Measurements from ENCODE around the gene PPA1. TPM values are rescaled to one million over a fixed set of nuclear protein-coding genes. Genes with fewer than 3 reads are reported as not detected.
"Not testable (repeated sequence)": the region's sequence is repeated elsewhere in the genome, so short reads cannot be mapped to it uniquely, and the experiment has no call there.

PPA1 gene
- total RNA-seq, 1 donor from 2014 or later = 82.4 TPM

- no peak overlapping the region for H3K27ac Mint-ChIP-seq (ENCODE audit: unreplicated experiment)
- H3K9me3 Mint-ChIP-seq (ENCODE audit: unreplicated experiment) = no peaks in the 10 kb centered on the region
- no peaks in the 10 kb centered on the region for H3K36me3 Mint-ChIP-seq (ENCODE audit: unreplicated experiment)
- H3K27me3 Mint-ChIP-seq (ENCODE audit: unreplicated experiment) = peaks cover 3% of the 10 kb centered on the region
- H3K4me3 Mint-ChIP-seq (ENCODE audit: unreplicated experiment) = no peak overlapping the region
- peaks cover 3% of the 10 kb centered on the region for H3K4me1 Mint-ChIP-seq (ENCODE audit: low read depth, unreplicated experiment)
- no peak for DNase-seq
- TF ChIP-seq CTCF (IDR thresholded peaks at IDR 0.05; ENCODE audit: partially characterized antibody, unreplicated experiment) = no peak
Measured at GRCh38 chr10:70190102-70190501, 43.1 kb downstream of the PPA1 start.

GRCh38 chr10:70188768-70189167 lies 44.5 kb downstream of the PPA1 start:
- Mint-ChIP-seq H3K4me3 (ENCODE audit: unreplicated experiment) (no peak overlapping the region), H3K36me3 (ENCODE audit: unreplicated experiment) (no peaks in the 10 kb centered on the region), H3K9me3 (ENCODE audit: unreplicated experiment) (no peaks in the 10 kb centered on the region)

GRCh38 chr10:70186571-70186970 lies 46.7 kb downstream of the PPA1 start:
- DNase-seq = no peak
- no peak overlapping the region for H3K4me3 Mint-ChIP-seq (ENCODE audit: unreplicated experiment)
- H3K27ac Mint-ChIP-seq (ENCODE audit: unreplicated experiment) = no peak overlapping the region
- H3K36me3 Mint-ChIP-seq (ENCODE audit: unreplicated experiment) = no peaks in the 10 kb centered on the region
- peaks cover 3% of the 10 kb centered on the region for H3K4me1 Mint-ChIP-seq (ENCODE audit: low read depth, unreplicated experiment)
- no peaks in the 10 kb centered on the region for H3K9me3 Mint-ChIP-seq (ENCODE audit: unreplicated experiment)
- no peak for TF ChIP-seq CTCF (IDR thresholded peaks at IDR 0.05; ENCODE audit: partially characterized antibody, unreplicated experiment)
- H3K27me3 Mint-ChIP-seq (ENCODE audit: unreplicated experiment) = peaks cover 3% of the 10 kb centered on the region

More at GRCh38 chr10:70188768-70189167, 44.5 kb downstream of the PPA1 start:
- H3K27ac Mint-ChIP-seq (ENCODE audit: unreplicated experiment) = no peak overlapping the region
- no peak for TF ChIP-seq CTCF (IDR thresholded peaks at IDR 0.05; ENCODE audit: partially characterized antibody, unreplicated experiment)
- no peak for DNase-seq
- peaks cover 3% of the 10 kb centered on the region for H3K4me1 Mint-ChIP-seq (ENCODE audit: low read depth, unreplicated experiment)
- peaks cover 3% of the 10 kb centered on the region for H3K27me3 Mint-ChIP-seq (ENCODE audit: unreplicated experiment)

- no peak for DNase-seq
- Mint-ChIP-seq H3K4me1 (ENCODE audit: low read depth, unreplicated experiment) (no peaks in the 10 kb centered on the region), H3K36me3 (ENCODE audit: unreplicated experiment) (no peaks in the 10 kb centered on the region), H3K27ac (ENCODE audit: unreplicated experiment) (no peak overlapping the region), H3K9me3 (ENCODE audit: unreplicated experiment) (no peaks in the 10 kb centered on the region), H3K27me3 (ENCODE audit: unreplicated experiment) (no peaks in the 10 kb centered on the region), H3K4me3 (ENCODE audit: unreplicated experiment) (no peak overlapping the region)
- no peak for TF ChIP-seq CTCF (IDR thresholded peaks at IDR 0.05; ENCODE audit: partially characterized antibody, unreplicated experiment)
Measured at GRCh38 chr10:70186090-70186489, 47.1 kb downstream of the PPA1 start.

GRCh38 chr10:70183304-70183703 lies 49.9 kb downstream of the PPA1 start:
- H3K36me3 Mint-ChIP-seq (ENCODE audit: unreplicated experiment) = peaks cover 5% of the 10 kb centered on the region
- DNase-seq = no peak
- TF ChIP-seq CTCF (IDR thresholded peaks at IDR 0.05; ENCODE audit: partially characterized antibody, unreplicated experiment) = no peak
- H3K4me1 Mint-ChIP-seq (ENCODE audit: low read depth, unreplicated experiment) = no peaks in the 10 kb centered on the region
- no peaks in the 10 kb centered on the region for H3K9me3 Mint-ChIP-seq (ENCODE audit: unreplicated experiment)
- H3K27ac Mint-ChIP-seq (ENCODE audit: unreplicated experiment) = no peak overlapping the region
- H3K4me3 Mint-ChIP-seq (ENCODE audit: unreplicated experiment) = no peak overlapping the region
- no peaks in the 10 kb centered on the region for H3K27me3 Mint-ChIP-seq (ENCODE audit: unreplicated experiment)

- H3K4me1 Mint-ChIP-seq (ENCODE audit: low read depth, unreplicated experiment); H3K4me3 Mint-ChIP-seq (ENCODE audit: unreplicated experiment); H3K36me3 Mint-ChIP-seq (ENCODE audit: unreplicated experiment); H3K9me3 Mint-ChIP-seq (ENCODE audit: unreplicated experiment); DNase-seq; H3K27ac Mint-ChIP-seq (ENCODE audit: unreplicated experiment); H3K27me3 Mint-ChIP-seq (ENCODE audit: unreplicated experiment): not testable (repeated sequence)
Measured at GRCh38 chr10:70179209-70179608, 54.0 kb downstream of the PPA1 start.

All from glutamatergic neuron (in vitro differentiated cells).